ENCODE results near the gene ARF6. TPM values are rescaled to one million over a fixed set of nuclear protein-coding genes. Genes with fewer than 3 reads are reported as not detected.

The ARF6 gene
- total RNA-seq, 1 experiment from 2014 or later: 86.4 TPM

- Histone ChIP-seq H3K4me2 (ENCODE audit: low read length) (no peak overlapping the region), H3K36me3 (ENCODE audit: low read depth, low read length) (no peaks in the 10 kb centered on the region), H3F3A (ENCODE audit: low read length, unreplicated experiment) (no peaks in the 10 kb centered on the region), H3K4me3 (ENCODE audit: low read length) (no peak overlapping the region), H3K9me3 (ENCODE audit: low read length) (no peaks in the 10 kb centered on the region), H4K20me1 (ENCODE audit: low read length) (no peaks in the 10 kb centered on the region), H3K4me1 (ENCODE audit: insufficient read depth, low read length) (no peaks in the 10 kb centered on the region), H3K9me2 (replicated peaks; ENCODE audit: low read length) (no peaks in the 10 kb centered on the region), H3K79me2 (ENCODE audit: low read length) (no peaks in the 10 kb centered on the region), H3K9ac (ENCODE audit: low read length) (no peak overlapping the region), H2AFZ (ENCODE audit: low read length) (no peak overlapping the region), H3K27me3 (ENCODE audit: low read length) (no peaks in the 10 kb centered on the region), H3K27ac (ENCODE audit: low read length) (no peak overlapping the region)
- intact Hi-C loops (cut with micrococcal nuclease): no loop called here
- ATAC-seq: no peak
- no peak for TF ChIP-seq EZH2 (IDR thresholded peaks at IDR 0.05; ENCODE audit: low read length, unreplicated experiment)
- no peak for TF ChIP-seq CTCF (conservative IDR thresholded peaks at IDR 0.05; ENCODE audit: low read depth, low read length)
- no peak for TF ChIP-seq EZH2phosphoT487 (IDR thresholded peaks at IDR 0.05; ENCODE audit: borderline replicate concordance, low read length)
- DNase-seq: no peak
- ChIA-PET CTCF (interaction anchor here (0.8 kb wide), 1 partner anchor 344 kb away, joined by 3 read pairs; no protein-coding TSS in a partner anchor), POLR2A (ENCODE audit: unreplicated experiment) (no interaction called here)
- no TSS peak for BruUV-seq (replicated peaks)
Measured at GRCh38 chr14:49876563-49877127, 16.2 kb upstream of the ARF6 start.

- no peaks in the 10 kb centered on the region for H3K9me3 ChIP-seq (ENCODE audit: low read length)
- ChIA-PET POLR2A (ENCODE audit: unreplicated experiment) (interaction anchor here (0.6 kb wide), 1 partner anchor 28 kb away, joined by 7 read pairs; no protein-coding TSS in a partner anchor), CTCF (interaction anchor here (0.5 to 1.2 kb wide), 4 partner anchors 12 to 179 kb away, joined by 3 to 5 read pairs (median 4); no protein-coding TSS in a partner anchor)
- H2AFZ ChIP-seq (ENCODE audit: low read length): no peak overlapping the region
- no peaks in the 10 kb centered on the region for H3F3A ChIP-seq (ENCODE audit: low read length, unreplicated experiment)
- intact Hi-C loops (cut with micrococcal nuclease): loop anchor here (1.0 kb wide), 1 partner anchor 9 kb away; no protein-coding TSS in a partner anchor
- TF ChIP-seq EZH2 (IDR thresholded peaks at IDR 0.05; ENCODE audit: low read length, unreplicated experiment) (no peak), CTCF (conservative IDR thresholded peaks at IDR 0.05; ENCODE audit: low read depth, low read length) (peak; percentile 79)
- H3K9ac ChIP-seq (ENCODE audit: low read length): no peak overlapping the region
- H3K4me1 ChIP-seq (ENCODE audit: insufficient read depth, low read length): peaks cover 10% of the 10 kb centered on the region; the same call in 1 of the 2 replicates
- DNase-seq (peak; percentile 80), ATAC-seq (peak; percentile 83)
- no peak overlapping the region for H3K4me2 ChIP-seq (ENCODE audit: low read length)
- H3K79me2 ChIP-seq (ENCODE audit: low read length): no peaks in the 10 kb centered on the region
- H4K20me1 ChIP-seq (ENCODE audit: low read length): no peaks in the 10 kb centered on the region
- no peaks in the 10 kb centered on the region for H3K9me2 ChIP-seq (replicated peaks; ENCODE audit: low read length)
- H3K27ac ChIP-seq (ENCODE audit: low read length): no peak overlapping the region
- no TSS peak for BruUV-seq (replicated peaks)
- H3K4me3 ChIP-seq (ENCODE audit: low read length): no peak overlapping the region
- H3K36me3 ChIP-seq (ENCODE audit: low read depth, low read length): no peaks in the 10 kb centered on the region
- H3K27me3 ChIP-seq (ENCODE audit: low read length): no peaks in the 10 kb centered on the region
Measured at GRCh38 chr14:49879646-49880204, 13.2 kb upstream of the ARF6 start.
